Natural killer cell (primary cell): ENCODE results near the gene PDZRN3. TPM values are rescaled to one million over a fixed set of nuclear protein-coding genes. Genes with fewer than 3 reads are reported as not detected.

Experiments
- ATAC-seq, 3 donors: fragments of 150-1000 bp in 2 of 3; fragments of 200-7000 bp in 1 of 3; cut with Tn5 transposase; 1 replicate in 1 of 3; 2 replicates in 2 of 3; pipeline ENCODE4 v1.10.0; 2021; ENCODE audit warnings: mild to moderate bottlenecking in 2 of 3, moderate library complexity in 2 of 3
- DNase-seq, 2 donors: peaks; one replicate each; pipeline versions ENCODE4 v3.0.0 to v3.0.0-alpha.2; 2013 to 2021; ENCODE audit warnings: mixed read lengths in 1 of 2
- H3K27ac ChIP-seq: one replicate; pipeline ENCODE4 v1.5.1; 2013; ENCODE audit warnings: mild to moderate bottlenecking, low read length
- H3K27me3 ChIP-seq: one replicate; pipeline ENCODE4 v1.6.1; 2013; ENCODE audit warnings: low read length; ENCODE audit not compliant: control insufficient read depth, insufficient read depth
- H3K36me3 ChIP-seq: one replicate; pipeline ENCODE4 v1.6.1; 2013; ENCODE audit warnings: low read length; ENCODE audit not compliant: control insufficient read depth, insufficient read depth
- H3K4me1 ChIP-seq: one replicate; pipeline ENCODE4 v1.6.1; 2013; ENCODE audit warnings: low read length; ENCODE audit not compliant: control insufficient read depth, insufficient read depth
- H3K4me3 ChIP-seq: one replicate; pipeline ENCODE4 v1.5.1; 2013; ENCODE audit warnings: low read length
- H3K9me3 ChIP-seq: one replicate; pipeline ENCODE4 v1.6.1; 2013; ENCODE audit warnings: low read length; ENCODE audit not compliant: control insufficient read depth, insufficient read depth
- H3K27ac Mint-ChIP-seq, 2 donors: one replicate each; pipeline ENCODE4 v1.8.0; 2022; ENCODE audit warnings: mild to moderate bottlenecking in 2 of 2, mixed read lengths in 2 of 2, moderate library complexity in 1 of 2
- H3K27me3 Mint-ChIP-seq, 2 donors: one replicate each; pipeline ENCODE4 v1.8.0; 2022; ENCODE audit warnings: low read depth in 2 of 2, mixed read lengths in 2 of 2
- H3K36me3 Mint-ChIP-seq: one replicate; pipeline ENCODE4 v1.8.0; 2022; ENCODE audit warnings: mixed read lengths
- H3K4me1 Mint-ChIP-seq, 2 donors: one replicate each; pipeline ENCODE4 v1.8.0; 2022; ENCODE audit warnings: mixed read lengths in 2 of 2
- H3K4me3 Mint-ChIP-seq: one replicate; pipeline ENCODE4 v1.8.0; 2022; ENCODE audit warnings: mild to moderate bottlenecking, moderate library complexity, mixed read lengths
- H3K9me3 Mint-ChIP-seq, 2 donors: one replicate each; pipeline ENCODE4 v1.8.0; 2022; ENCODE audit warnings: mixed read lengths in 2 of 2
- WGBS: methylation state at CpG from one replicate; pipeline ENCODE4 v1.1.7; 2013; ENCODE audit warnings: missing lambda C conversion rate; ENCODE audit not compliant: insufficient coverage; 5-methylcytosine and 5-hydroxymethylcytosine counted together
- intact Hi-C: fragments of 100-400 bp; cut with micrococcal nuclease; formaldehyde crosslinking; loops from one replicate; pipeline ENCODE4 v1.14.2; 2022
- total RNA-seq, 4 donors: library from RNA; stranded (reverse); fragments of 120-200 nt in 1 of 4; gene quantifications; one replicate each; pipeline versions ENCODE4 v1.2.3 to v1.2.4, GENCODE V29; 2013 to 2022
- TF ChIP-seq, protein P1 (sequence below): fragments of 200-600 bp; IDR thresholded peaks from one replicate; pipeline ENCODE4 v1.8.0; 2022; ENCODE audit warnings: antibody characterized with exemption

Gene PDZRN3
- total RNA-seq, 3 donors from 2014 or later (not counting 1 experiment from before 2014, with no cell fraction given), result not detected

DNA sequence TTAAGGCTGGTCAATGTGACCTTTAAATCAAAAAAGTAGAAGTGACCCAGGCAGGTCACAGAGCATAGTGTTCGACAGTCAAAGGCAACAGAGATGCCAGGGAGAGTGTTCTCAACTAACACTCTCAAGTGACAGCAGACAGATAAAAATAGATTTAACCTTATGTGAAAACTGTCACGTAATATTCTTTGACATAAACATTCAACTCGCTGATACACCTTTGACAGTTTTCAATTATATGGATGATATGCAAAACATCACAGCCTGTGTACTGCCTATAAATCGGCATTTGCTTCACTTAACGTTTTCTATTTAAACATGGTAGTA, 15.5 kb downstream of the PDZRN3 start:
- no peaks in the 10 kb centered on the region for H3K27me3 ChIP-seq
- no peak overlapping the region for H3K4me3 ChIP-seq
- no peak for DNase-seq
- Mint-ChIP-seq H3K27ac (no peak overlapping the region), H3K4me1 (no peaks in the 10 kb centered on the region), H3K27me3 (no peaks in the 10 kb centered on the region), H3K4me3 (no peak overlapping the region), H3K36me3 (no peaks in the 10 kb centered on the region), H3K9me3 (peaks cover 3 to 6% of the 10 kb centered on the region in 2 donors)
- ATAC-seq, result no peak
- 86% methylated on average over 3 of the region's 5 CpGs for WGBS
- H3K9me3 ChIP-seq, result no peaks in the 10 kb centered on the region
- H3K4me1 ChIP-seq, result no peaks in the 10 kb centered on the region
- intact Hi-C loops, result no loop called here
- H3K27ac ChIP-seq, result no peak overlapping the region
- TF ChIP-seq, protein P1, sequence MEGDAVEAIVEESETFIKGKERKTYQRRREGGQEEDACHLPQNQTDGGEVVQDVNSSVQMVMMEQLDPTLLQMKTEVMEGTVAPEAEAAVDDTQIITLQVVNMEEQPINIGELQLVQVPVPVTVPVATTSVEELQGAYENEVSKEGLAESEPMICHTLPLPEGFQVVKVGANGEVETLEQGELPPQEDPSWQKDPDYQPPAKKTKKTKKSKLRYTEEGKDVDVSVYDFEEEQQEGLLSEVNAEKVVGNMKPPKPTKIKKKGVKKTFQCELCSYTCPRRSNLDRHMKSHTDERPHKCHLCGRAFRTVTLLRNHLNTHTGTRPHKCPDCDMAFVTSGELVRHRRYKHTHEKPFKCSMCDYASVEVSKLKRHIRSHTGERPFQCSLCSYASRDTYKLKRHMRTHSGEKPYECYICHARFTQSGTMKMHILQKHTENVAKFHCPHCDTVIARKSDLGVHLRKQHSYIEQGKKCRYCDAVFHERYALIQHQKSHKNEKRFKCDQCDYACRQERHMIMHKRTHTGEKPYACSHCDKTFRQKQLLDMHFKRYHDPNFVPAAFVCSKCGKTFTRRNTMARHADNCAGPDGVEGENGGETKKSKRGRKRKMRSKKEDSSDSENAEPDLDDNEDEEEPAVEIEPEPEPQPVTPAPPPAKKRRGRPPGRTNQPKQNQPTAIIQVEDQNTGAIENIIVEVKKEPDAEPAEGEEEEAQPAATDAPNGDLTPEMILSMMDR, result no peak
- no peaks in the 10 kb centered on the region for H3K36me3 ChIP-seq

DNA sequence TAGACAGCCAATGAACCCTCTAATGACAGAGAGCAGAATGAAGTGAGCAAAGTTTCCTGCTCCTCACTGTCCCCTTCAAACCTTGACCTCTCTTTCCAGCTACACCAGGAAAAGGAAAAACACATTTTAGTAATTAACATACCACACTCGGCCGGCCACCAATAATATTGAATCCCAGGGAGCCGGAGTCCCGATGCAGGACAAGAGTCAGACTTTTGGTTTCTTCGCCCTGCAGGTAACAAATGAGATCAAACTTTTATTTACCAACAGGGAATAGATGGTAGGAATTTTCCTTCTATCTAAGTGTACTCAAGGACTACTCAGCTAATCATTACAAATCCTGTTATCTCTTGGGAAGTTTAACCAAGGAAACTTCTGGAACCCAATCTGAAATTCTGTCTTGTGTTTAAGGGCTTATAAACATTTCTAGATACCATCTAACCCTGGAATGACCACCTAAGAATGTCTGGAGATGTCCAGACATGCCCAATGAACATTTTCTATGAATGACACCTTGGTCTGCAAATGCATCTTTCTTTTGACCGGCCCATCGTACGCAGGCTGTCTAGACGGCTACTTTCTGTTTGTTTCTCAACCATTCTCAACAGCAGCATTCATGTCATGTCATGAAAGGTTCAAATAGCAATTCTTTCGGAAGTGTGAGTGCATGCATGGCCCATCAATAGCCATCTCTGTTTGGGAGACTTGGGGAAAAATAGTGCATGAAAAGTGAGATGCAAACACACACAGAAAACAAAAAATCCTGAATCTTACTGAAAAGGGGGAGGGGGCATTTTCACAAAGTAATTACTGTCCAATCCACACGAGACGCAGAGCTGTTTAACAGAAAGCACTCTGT, 16.1 kb downstream of the PDZRN3 start:
- Histone ChIP-seq H3K9me3 (no peaks in the 10 kb centered on the region), H3K27me3 (no peaks in the 10 kb centered on the region), H3K36me3 (no peaks in the 10 kb centered on the region), H3K4me1 (no peaks in the 10 kb centered on the region), H3K27ac (no peak overlapping the region), H3K4me3 (no peak overlapping the region)
- Mint-ChIP-seq H3K27ac (no peak overlapping the region), H3K9me3 (peaks cover 3 to 6% of the 10 kb centered on the region in 2 donors), H3K36me3 (no peaks in the 10 kb centered on the region), H3K4me3 (no peak overlapping the region), H3K27me3 (no peaks in the 10 kb centered on the region), H3K4me1 (no peaks in the 10 kb centered on the region)
- intact Hi-C loops, result no loop called here
- DNase-seq (no peak), ATAC-seq (no peak)
- TF ChIP-seq, protein P1, result no peak
- WGBS, result 89% methylated on average over 11 of the region's 12 CpGs

DNA sequence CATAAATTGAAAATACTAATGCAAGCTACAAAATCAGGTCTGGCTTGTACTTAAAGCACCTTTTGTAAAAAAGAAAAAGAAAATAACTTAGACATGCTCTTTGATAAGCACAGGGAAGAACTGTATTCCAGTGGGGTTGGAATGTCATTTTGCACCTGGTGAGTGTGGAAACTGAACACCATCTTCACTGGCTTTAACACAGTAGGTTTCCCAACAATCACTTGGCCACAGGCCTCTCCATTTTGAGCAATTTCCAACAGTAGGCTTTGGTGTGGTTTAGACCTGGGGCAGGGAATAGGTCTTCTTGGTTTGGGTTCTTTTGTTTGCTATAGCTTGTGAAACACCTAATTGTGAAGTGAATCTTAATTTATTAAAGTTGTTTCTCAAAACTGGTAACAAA, 18.9 kb downstream of the PDZRN3 start:
- Mint-ChIP-seq H3K9me3 (peaks cover 5 to 8% of the 10 kb centered on the region in 2 donors), H3K4me1 (no peaks in the 10 kb centered on the region), H3K36me3 (no peaks in the 10 kb centered on the region), H3K4me3 (no peak overlapping the region), H3K27ac (no peak overlapping the region), H3K27me3 (no peaks in the 10 kb centered on the region)
- Histone ChIP-seq H3K4me3 (no peak overlapping the region), H3K9me3 (no peaks in the 10 kb centered on the region), H3K36me3 (no peaks in the 10 kb centered on the region), H3K4me1 (no peaks in the 10 kb centered on the region), H3K27me3 (no peaks in the 10 kb centered on the region), H3K27ac (no peak overlapping the region)
- intact Hi-C loops, result no loop called here
- TF ChIP-seq, protein P1, result no peak
- no peak for DNase-seq
- no peak for ATAC-seq

DNA sequence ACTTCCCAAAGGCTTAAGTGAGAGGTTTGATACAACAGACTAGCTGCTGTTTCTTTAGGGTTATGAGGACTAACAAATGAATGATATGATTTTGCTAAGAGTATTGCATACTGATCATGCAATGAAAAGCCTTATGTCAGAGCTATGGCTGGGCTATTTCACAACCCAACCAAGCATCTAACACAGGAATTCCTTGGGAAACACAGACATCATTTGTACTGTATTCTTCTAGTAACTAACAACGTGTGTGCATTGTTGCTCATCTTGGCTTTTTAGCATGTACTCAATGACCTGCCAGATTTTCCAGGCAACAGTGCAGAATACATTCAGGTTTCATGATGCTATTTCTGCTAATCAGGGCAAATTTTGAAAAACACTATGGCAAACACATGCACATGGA, 19.3 kb downstream of the PDZRN3 start:
- WGBS, result 75% methylated on average over 1 of the region's 1 CpG
- TF ChIP-seq, protein P1, result no peak
- no peak overlapping the region for H3K27ac Mint-ChIP-seq
- no peaks in the 10 kb centered on the region for H3K9me3 ChIP-seq
- intact Hi-C loops, result no loop called here
- peaks cover 5 to 8% of the 10 kb centered on the region in 2 donors for H3K9me3 Mint-ChIP-seq
- no peaks in the 10 kb centered on the region for H3K4me1 ChIP-seq
- H3K4me3 ChIP-seq, result no peak overlapping the region
- no peaks in the 10 kb centered on the region for H3K27me3 ChIP-seq
- no peak overlapping the region for H3K27ac ChIP-seq
- DNase-seq (no peak), ATAC-seq (no peak)
- H3K27me3 Mint-ChIP-seq, result no peaks in the 10 kb centered on the region
- no peak overlapping the region for H3K4me3 Mint-ChIP-seq
- H3K36me3 Mint-ChIP-seq, result no peaks in the 10 kb centered on the region
- H3K36me3 ChIP-seq, result no peaks in the 10 kb centered on the region
- H3K4me1 Mint-ChIP-seq, result no peaks in the 10 kb centered on the region
